Activated naive CD8-positive, alpha-beta T cell treated with anti-CD3 and anti-CD28 coated beads, Interleukin-2, amount 50 U/mL, for 16 hours (primary cell): ENCODE data around the gene OSBPL5.

ENCODE experiments used
- DNase-seq: peaks from one replicate; pipeline ENCODE4 v3.0.0-alpha.2; 2020; ENCODE audit warnings: low read depth, low spot score

The OSBPL5 gene

DNA sequence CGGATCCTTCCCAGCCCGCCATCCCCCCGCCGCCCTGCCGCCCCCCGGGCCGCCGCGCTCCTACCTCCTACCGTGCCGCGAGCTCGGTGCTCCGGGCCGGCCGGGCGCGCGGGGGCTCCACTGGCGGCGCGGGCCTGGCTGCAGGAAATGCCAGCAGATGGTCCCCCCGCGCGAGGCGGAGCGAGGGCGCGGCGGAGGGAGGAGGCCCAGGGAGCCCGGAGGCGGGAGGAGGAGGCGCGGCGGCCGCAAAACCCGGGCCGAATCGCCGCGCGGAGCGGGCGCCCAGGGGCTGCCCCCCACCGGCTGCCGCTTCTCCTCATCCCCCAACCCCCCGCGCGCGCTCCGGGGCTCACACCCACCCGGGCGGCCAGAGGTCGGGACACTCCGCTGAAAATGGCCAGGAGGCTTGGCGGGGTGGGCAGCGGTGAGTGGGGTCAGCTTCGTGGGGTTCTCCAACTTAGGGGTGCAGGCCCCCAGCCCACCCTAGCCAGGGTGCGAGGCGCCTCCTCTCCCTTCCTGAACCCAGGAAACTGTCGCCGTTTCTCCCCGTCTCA is at the start of gene OSBPL5:
OSBPL5 (minus strand) TSS at position 159 of the 554 bp plus-strand sequence. CDS start 36,162 bp downstream, outside the sequence.
- peak; percentile 9 for DNase-seq

GRCh38 chr11:3214420-3214699 is 49.2 kb upstream of the OSBPL5 start:
- no peak for DNase-seq

- no peak for DNase-seq
These were observed 48.7 kb upstream of the OSBPL5 start for GRCh38 chr11:3213659-3214419.

- DNase-seq, result no peak
These were observed 43.2 kb upstream of the OSBPL5 start for GRCh38 chr11:3208272-3208671.

- DNase-seq, result no peak
These were observed 42.5 kb upstream of the OSBPL5 start for GRCh38 chr11:3207526-3208189.

DNA sequence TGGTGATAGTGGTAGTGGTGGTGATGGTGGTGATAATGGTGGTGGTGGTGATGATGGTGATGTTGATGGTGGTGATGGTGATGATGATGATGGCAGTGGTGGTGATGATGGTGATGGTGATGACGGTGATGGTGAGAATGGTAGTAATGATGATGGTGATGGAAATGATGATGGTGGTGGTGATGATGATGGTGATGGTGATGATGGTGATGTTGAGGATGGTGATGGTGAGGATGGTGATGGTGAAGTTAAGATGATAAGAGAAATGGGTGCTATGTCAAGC is 41.8 kb upstream of the OSBPL5 start:
- DNase-seq, result no peak

DNA sequence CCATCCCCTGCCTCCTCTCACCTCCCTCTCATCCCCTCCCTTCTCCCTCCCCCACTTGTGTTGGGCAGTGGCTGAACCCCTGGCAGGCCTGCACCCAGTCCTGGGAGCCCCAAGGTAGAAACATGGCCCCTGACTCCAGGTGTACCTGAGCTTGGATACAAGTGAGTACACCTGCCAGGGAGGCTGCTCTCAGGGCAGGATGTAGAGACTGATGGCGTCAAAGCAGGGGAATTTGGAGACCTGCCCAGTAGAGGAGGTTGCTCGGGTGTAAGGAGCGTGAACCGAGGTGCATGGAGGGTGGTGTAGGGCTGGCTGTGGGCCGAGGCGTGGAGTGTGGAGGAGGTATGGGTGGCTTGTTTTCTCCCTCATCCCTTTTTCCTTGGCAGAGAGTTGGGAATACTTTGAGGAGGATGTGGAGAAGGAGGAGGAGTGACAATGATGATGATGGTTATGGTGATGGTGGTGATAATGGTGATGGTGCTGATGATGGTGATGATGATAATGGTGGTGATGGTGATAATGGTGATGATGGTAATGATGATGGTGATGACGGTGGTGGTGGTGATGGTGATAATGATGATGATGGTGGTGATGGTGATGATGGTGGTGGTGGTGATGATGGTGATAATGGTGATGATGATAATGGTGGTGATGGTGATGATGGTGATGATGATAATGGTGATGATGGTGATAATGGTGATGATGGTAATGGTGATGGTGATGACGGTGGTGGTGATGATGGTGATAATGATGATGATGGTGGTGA is 41.2 kb upstream of the OSBPL5 start:
- no peak for DNase-seq

- DNase-seq, result no peak
These were observed 40.4 kb upstream of the OSBPL5 start for GRCh38 chr11:3205261-3206155.

DNA sequence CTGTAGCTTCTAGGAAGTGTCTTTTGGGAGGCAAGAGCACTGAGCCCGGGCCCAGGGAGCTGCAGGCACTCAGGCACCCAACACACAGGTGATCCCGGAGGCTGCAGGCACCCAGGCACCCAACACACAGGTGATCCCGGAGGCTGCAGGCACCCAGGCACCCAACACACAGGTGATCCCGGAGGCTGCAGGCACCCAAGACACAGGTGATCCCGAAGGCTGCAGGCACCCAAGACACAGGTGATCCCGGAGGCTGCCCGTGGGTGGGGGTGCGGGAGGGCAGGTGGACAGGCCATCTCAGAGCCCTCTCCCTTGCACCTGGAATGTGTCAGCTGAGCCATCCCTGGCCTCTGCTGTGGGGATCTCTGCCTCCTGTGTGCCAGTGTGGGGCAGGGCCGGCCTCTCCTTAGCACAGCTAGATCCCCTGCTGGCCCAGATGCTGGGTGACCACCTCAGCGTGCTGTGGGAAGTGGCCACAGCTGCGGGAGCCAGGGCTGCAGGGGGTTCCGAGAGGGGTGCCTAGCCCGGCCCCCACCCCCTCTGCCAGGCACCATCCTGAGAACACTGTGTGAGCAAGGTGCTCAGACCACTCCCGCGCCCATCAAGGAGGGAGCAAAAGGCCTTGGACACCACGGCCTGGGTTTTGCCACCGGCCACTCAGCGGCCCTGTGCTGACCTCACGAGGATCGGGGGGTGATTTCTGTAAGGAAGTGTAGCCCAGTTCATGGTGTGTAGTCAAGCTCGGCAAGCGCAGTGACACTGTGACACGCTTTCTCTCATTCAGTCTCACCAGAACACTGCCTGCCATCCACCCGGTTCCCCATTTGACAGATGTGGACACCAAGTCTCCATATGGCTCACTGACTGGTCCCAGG is 39.3 kb upstream of the OSBPL5 start:
- no peak for DNase-seq

DNA sequence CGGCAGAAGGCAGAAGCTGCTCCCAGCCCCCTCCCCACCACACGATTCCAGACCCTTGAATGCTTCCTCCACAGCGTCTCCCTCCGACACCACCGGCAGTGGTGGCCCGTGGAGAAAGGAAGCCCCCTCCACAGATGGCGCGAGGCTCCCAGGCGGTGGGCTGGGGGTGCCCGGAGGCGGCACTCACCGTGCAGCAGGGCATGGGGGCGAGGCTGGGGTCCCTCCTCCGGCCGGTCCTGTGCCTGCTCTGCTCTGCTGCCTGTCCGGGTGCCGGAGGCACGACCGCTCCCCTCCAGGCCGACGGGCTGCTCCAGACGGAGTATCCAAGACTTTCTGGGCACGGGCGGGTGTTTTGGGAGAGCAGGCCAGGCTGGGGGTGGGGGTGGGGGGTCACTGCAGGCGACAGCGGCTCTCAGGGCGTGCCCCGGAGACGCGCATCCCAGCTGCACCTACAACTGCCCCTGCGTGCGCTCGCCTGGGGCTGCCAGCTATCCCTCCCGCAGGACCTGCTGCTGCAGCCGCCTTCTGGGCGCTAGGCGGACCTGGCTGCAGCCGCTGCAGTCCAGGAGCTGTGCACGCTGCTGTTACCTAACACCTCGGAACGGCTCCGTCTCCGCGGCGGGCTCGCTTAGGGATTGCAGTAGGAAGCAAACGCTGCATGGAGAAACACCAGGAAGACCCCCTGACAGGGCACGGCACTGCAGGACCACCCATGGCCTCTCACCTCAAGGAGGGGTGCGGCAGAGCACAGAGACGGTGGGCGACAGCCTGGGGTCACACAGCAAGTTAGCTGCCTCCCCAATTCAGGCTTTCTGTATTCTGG is 38.3 kb upstream of the OSBPL5 start:
- DNase-seq, result no peak

- DNase-seq, result no peak
These were observed 37.6 kb upstream of the OSBPL5 start for GRCh38 chr11:3202759-3203158.

DNA sequence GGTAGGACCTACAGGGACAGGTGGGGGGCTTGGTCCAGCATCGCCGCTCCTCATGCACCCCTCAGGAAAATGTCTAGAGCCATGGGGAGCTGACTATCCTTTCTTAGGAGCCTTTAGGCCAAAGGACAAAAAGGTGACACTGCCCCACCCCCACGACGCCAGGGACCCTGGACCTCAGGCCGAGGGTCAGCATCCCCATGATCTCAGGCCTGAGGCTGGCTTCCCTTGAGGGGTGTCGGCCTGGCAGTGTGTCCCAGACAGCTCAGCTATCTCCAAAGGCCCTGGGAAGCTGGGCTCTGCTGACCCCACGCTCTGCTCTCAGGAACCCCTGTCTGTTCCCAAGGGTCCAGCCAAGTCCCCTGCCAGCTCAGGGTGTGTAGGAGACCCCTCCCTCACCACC is 37.2 kb upstream of the OSBPL5 start:
- DNase-seq, result no peak

DNA sequence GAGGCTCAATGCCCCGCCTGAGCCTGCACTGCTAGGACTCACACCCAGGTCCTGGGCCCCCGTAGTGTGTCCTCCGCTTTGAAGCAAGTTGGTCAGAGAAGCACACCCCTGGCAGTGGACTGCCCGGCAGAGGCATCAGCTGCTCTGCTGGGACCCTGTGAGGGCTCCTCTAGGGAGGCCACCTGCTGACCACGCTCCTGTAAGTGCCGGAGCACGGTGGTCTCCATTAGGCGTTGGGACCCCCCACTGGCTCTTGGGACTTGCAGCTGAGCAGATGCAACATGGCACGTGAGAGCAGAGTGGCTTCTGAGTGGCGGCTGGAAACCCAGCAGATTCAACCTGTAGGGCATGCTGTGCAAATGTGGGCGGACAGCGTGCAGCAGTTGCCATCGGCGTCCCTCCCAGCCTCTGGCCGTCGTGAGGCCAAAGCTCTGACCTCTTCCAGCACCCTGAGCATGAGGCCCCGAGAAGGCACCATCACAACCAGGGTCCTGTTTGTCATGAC is 36.6 kb upstream of the OSBPL5 start:
- no peak for DNase-seq

GRCh38 chr11:3201112-3201581 is 36.0 kb upstream of the OSBPL5 start:
- DNase-seq, result no peak

DNA sequence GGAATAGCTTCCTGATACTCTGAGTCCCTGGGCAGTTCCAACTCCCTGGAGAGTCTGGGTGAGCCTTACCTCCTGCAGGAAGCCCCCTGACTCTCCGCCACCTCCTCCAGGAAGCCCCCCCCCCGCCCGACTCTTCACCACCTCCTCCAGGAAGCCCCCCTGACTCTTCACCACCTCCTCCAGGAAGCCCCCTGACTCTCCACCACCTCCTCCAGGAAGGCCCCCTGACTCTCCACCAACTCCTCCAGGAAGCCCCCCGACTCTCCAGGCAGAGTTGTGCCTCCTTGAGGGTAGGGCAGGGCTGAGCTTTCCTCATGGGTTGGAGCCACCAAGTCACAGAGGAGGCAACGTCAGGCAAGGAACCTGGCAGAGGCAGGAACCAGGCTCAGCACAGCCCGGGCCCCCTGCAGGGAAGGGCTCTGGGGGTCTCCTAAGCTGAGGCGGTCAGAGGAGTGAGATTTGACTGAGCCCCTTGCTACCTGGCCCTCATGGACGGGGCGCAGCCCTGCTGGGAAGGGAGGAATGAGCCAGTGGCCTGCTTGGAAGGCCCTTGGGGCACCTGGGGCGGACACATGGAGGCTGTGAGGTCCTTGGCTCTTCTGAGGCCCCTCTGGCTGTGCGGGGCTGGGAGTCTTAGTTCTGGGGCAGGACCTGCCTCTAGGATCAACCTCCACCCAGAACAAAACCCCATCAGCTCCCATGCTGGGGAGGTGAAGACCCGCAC is 35.4 kb upstream of the OSBPL5 start:
- DNase-seq, result no peak

- no peak for DNase-seq
These were observed 34.6 kb upstream of the OSBPL5 start for GRCh38 chr11:3199537-3200295.

- DNase-seq, result no peak
These were observed 33.7 kb upstream of the OSBPL5 start for GRCh38 chr11:3198815-3199214.
